GM12875 (cell line): ENCODE results near the gene ZMIZ1.

Experiments used
- H3K4me3 ChIP-seq: one replicate; pipeline ENCODE4 v1.5.1; 2011; ENCODE audit warnings: low read depth, low read length, control low read depth
- TF ChIP-seq, protein P1 (sequence below): IDR thresholded peaks from 2 replicates; pipeline ENCODE4 v1.5.1; 2011; ENCODE audit warnings: low read depth, mild to moderate bottlenecking, control low read depth, inconsistent platforms, low read length, moderate library complexity, borderline replicate concordance; ENCODE audit not compliant: insufficient read depth

ZMIZ1 gene

GRCh38 chr10:79324032-79324695, 255.4 kb downstream of the ZMIZ1 start:
- TF ChIP-seq, protein P1, sequence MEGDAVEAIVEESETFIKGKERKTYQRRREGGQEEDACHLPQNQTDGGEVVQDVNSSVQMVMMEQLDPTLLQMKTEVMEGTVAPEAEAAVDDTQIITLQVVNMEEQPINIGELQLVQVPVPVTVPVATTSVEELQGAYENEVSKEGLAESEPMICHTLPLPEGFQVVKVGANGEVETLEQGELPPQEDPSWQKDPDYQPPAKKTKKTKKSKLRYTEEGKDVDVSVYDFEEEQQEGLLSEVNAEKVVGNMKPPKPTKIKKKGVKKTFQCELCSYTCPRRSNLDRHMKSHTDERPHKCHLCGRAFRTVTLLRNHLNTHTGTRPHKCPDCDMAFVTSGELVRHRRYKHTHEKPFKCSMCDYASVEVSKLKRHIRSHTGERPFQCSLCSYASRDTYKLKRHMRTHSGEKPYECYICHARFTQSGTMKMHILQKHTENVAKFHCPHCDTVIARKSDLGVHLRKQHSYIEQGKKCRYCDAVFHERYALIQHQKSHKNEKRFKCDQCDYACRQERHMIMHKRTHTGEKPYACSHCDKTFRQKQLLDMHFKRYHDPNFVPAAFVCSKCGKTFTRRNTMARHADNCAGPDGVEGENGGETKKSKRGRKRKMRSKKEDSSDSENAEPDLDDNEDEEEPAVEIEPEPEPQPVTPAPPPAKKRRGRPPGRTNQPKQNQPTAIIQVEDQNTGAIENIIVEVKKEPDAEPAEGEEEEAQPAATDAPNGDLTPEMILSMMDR, result no peak
- H3K4me3 ChIP-seq, result no peak overlapping the region

GRCh38 chr10:79326361-79327089, 257.8 kb downstream of the ZMIZ1 start:
- TF ChIP-seq, protein P1, result no peak
- H3K4me3 ChIP-seq, result no peak overlapping the region

- TF ChIP-seq, protein P1, result no peak
- no peak overlapping the region for H3K4me3 ChIP-seq
Measured at GRCh38 chr10:79327090-79327457, 258.3 kb downstream of the ZMIZ1 start.

GRCh38 chr10:79328147-79328701, 259.5 kb downstream of the ZMIZ1 start:
- TF ChIP-seq, protein P1, result no peak
- H3K4me3 ChIP-seq, result no peak overlapping the region

DNA sequence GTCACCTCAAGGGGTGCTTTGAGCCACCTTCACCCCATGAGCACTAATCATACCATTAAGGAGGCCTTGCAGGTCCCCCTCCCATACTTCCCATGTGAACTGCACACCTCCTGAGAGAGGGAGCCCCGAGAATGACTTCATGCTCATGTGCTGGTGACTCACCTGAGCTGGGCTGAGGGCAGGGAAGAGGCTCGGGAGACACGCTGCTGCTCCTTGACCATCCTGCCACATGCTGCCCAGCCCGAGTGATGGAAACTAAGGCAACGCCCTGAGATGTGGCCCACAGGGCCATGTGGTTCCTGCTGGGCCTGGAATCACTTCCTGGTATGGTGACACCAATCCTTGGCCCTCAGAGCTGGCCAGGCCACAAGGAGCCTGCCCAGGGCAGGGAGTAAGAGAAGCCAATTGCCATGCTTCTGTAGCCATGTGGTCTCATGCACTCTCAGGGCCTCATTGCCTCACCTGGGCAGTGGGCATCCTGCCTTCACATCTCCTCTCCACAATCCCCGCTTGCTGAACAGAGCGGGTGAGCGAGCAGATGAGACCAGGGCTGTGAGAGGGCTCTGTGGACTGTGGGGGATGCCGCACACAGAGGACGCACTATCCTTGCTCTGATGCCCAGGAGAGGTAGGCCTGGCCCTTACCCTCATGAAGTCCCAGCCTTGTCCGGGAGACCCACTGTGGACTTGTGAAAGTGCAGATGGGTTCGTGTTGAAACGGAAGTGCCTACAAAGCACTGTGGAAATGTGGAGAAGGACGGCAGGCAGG, 260.2 kb downstream of the ZMIZ1 start:
- TF ChIP-seq, protein P1, result no peak
- H3K4me3 ChIP-seq, result no peak overlapping the region

DNA sequence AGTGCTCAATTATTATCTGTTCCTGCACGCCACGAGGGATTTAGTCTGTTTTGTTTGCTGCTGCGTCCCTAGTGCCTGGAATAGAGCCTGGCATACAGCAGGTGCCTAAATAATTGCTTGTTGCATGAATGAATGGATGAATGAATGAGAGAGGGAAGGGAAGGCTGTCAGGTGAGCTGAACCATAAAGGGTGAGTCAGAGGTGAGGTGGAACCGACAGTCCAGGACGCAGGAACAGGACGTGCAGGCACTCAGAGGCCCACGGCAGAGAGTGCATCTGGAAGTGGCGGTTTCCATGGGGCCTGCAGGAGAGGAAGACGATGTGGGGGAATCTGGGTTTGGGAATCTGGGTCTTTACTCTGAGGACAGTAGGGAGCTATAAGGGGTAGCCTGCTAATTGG, 260.8 kb downstream of the ZMIZ1 start:
- H3K4me3 ChIP-seq, result no peak overlapping the region
- TF ChIP-seq, protein P1, result no peak
